ENCODE measurements around the gene DCLRE1B.

- no peak for TF ChIP-seq CTCF (IDR thresholded peaks at IDR 0.05 in 4 of 5, conservative IDR thresholded peaks at IDR 0.05 in 1 of 5)
- no peak for TF ChIP-seq POLR2A (IDR thresholded peaks at IDR 0.05)
Measured at GRCh38 chr1:113957984-113958383, 52.9 kb downstream of the DCLRE1B start.
